ENCODE measurements around the gene ALPI.
"Not testable (repeated sequence)": the region's sequence is repeated elsewhere in the genome, so short reads cannot be mapped to it uniquely, and the experiment has no call there.

Gene ALPI

GRCh38 chr2:232455426-232456255 lies at the start of gene ALPI:
Gene ALPI (plus strand): TSS chr2:232456153. CDS start chr2:232456200, 47 bp downstream.
- H3K9me3 ChIP-seq (ENCODE audit: low read length): no peaks in the 10 kb centered on the region
- H3K4me3 ChIP-seq (ENCODE audit: low read length): no peak within 1 kb of the TSS
- peaks cover 12% of the 10 kb centered on the region for H3K27me3 ChIP-seq (ENCODE audit: insufficient read depth, low read length)
- H3K36me3 ChIP-seq (ENCODE audit: insufficient read depth, low read length): no peaks in the 10 kb centered on the region
- H2AFZ ChIP-seq (ENCODE audit: low read depth, low read length): no peak within 1 kb of the TSS
- H3K4me1 ChIP-seq (ENCODE audit: insufficient read depth, low read length): no peaks in the 10 kb centered on the region

GRCh38 chr2:232406556-232407310 lies 49.2 kb upstream of the ALPI start, which contains the start of gene ALPG:
Gene ALPG (plus strand): TSS chr2:232406844. CDS start chr2:232406895, 51 bp downstream.
- no peaks in the 10 kb centered on the region for H3K36me3 ChIP-seq (ENCODE audit: insufficient read depth, low read length)
- H3K9me3 ChIP-seq (ENCODE audit: low read length): no peaks in the 10 kb centered on the region
- no peaks in the 10 kb centered on the region for H3K4me1 ChIP-seq (ENCODE audit: insufficient read depth, low read length)
- no peak within 1 kb of the TSS for H2AFZ ChIP-seq (ENCODE audit: low read depth, low read length)
- no peak within 1 kb of the TSS for H3K4me3 ChIP-seq (ENCODE audit: low read length)
- no peaks in the 10 kb centered on the region for H3K27me3 ChIP-seq (ENCODE audit: insufficient read depth, low read length)

GRCh38 chr2:232407428-232408150 lies 48.4 kb upstream of the ALPI start:
- H3K27me3 ChIP-seq (ENCODE audit: insufficient read depth, low read length); H3K4me3 ChIP-seq (ENCODE audit: low read length); H3K36me3 ChIP-seq (ENCODE audit: insufficient read depth, low read length); H3K9me3 ChIP-seq (ENCODE audit: low read length); H2AFZ ChIP-seq (ENCODE audit: low read depth, low read length); H3K4me1 ChIP-seq (ENCODE audit: insufficient read depth, low read length): not testable (repeated sequence)

- H3K4me3 ChIP-seq (ENCODE audit: low read length); H3K4me1 ChIP-seq (ENCODE audit: insufficient read depth, low read length); H3K27me3 ChIP-seq (ENCODE audit: insufficient read depth, low read length); H3K9me3 ChIP-seq (ENCODE audit: low read length); H2AFZ ChIP-seq (ENCODE audit: low read depth, low read length); H3K36me3 ChIP-seq (ENCODE audit: insufficient read depth, low read length): not testable (repeated sequence)
Measured at GRCh38 chr2:232408269-232408668, 47.7 kb upstream of the ALPI start.

GRCh38 chr2:232409617-232410016 lies 46.3 kb upstream of the ALPI start:
- H3K9me3 ChIP-seq (ENCODE audit: low read length); H3K4me3 ChIP-seq (ENCODE audit: low read length); H2AFZ ChIP-seq (ENCODE audit: low read depth, low read length); H3K4me1 ChIP-seq (ENCODE audit: insufficient read depth, low read length); H3K36me3 ChIP-seq (ENCODE audit: insufficient read depth, low read length): not testable (repeated sequence)
- H3K27me3 ChIP-seq (ENCODE audit: insufficient read depth, low read length): peaks cover 10% of the 10 kb centered on the region

- H3K36me3 ChIP-seq (ENCODE audit: insufficient read depth, low read length): no peaks in the 10 kb centered on the region
Measured at GRCh38 chr2:232410238-232410900, 45.6 kb upstream of the ALPI start.

GRCh38 chr2:232411901-232412629 lies 43.9 kb upstream of the ALPI start:
- Histone ChIP-seq H2AFZ (ENCODE audit: low read depth, low read length) (no peak overlapping the region), H3K27me3 (ENCODE audit: insufficient read depth, low read length) (peaks cover 34% of the 10 kb centered on the region), H3K4me1 (ENCODE audit: insufficient read depth, low read length) (no peaks in the 10 kb centered on the region), H3K4me3 (ENCODE audit: low read length) (no peak overlapping the region), H3K36me3 (ENCODE audit: insufficient read depth, low read length) (no peaks in the 10 kb centered on the region), H3K9me3 (ENCODE audit: low read length) (no peaks in the 10 kb centered on the region)

More at GRCh38 chr2:232410238-232410900, 45.6 kb upstream of the ALPI start:
- H3K4me3 ChIP-seq (ENCODE audit: low read length): no peak overlapping the region
- no peaks in the 10 kb centered on the region for H3K9me3 ChIP-seq (ENCODE audit: low read length)
- H2AFZ ChIP-seq (ENCODE audit: low read depth, low read length): no peak overlapping the region
- H3K27me3 ChIP-seq (ENCODE audit: insufficient read depth, low read length): peaks cover 17% of the 10 kb centered on the region
- H3K4me1 ChIP-seq (ENCODE audit: insufficient read depth, low read length): no peaks in the 10 kb centered on the region

GRCh38 chr2:232412986-232413385 lies 43.0 kb upstream of the ALPI start:
- peaks cover 43% of the 10 kb centered on the region for H3K27me3 ChIP-seq (ENCODE audit: insufficient read depth, low read length)
- no peaks in the 10 kb centered on the region for H3K4me1 ChIP-seq (ENCODE audit: insufficient read depth, low read length)
- H3K4me3 ChIP-seq (ENCODE audit: low read length): no peak overlapping the region

GRCh38 chr2:232415138-232415690 lies 40.7 kb upstream of the ALPI start:
- no peaks in the 10 kb centered on the region for H3K9me3 ChIP-seq (ENCODE audit: low read length)
- peaks cover 8% of the 10 kb centered on the region for H3K4me1 ChIP-seq (ENCODE audit: insufficient read depth, low read length)
- H3K4me3 ChIP-seq (ENCODE audit: low read length): no peak overlapping the region
- H2AFZ ChIP-seq (ENCODE audit: low read depth, low read length): no peak overlapping the region
- peaks cover 65% of the 10 kb centered on the region for H3K27me3 ChIP-seq (ENCODE audit: insufficient read depth, low read length)
- no peaks in the 10 kb centered on the region for H3K36me3 ChIP-seq (ENCODE audit: insufficient read depth, low read length)

More at GRCh38 chr2:232412986-232413385, 43.0 kb upstream of the ALPI start:
- H3K36me3 ChIP-seq (ENCODE audit: insufficient read depth, low read length): no peaks in the 10 kb centered on the region
- no peak overlapping the region for H2AFZ ChIP-seq (ENCODE audit: low read depth, low read length)
- H3K9me3 ChIP-seq (ENCODE audit: low read length): no peaks in the 10 kb centered on the region

GRCh38 chr2:232415736-232416520 lies 40.0 kb upstream of the ALPI start:
- Histone ChIP-seq H3K4me3 (ENCODE audit: low read length) (no peak overlapping the region), H3K4me1 (ENCODE audit: insufficient read depth, low read length) (peaks cover 10% of the 10 kb centered on the region), H3K9me3 (ENCODE audit: low read length) (no peaks in the 10 kb centered on the region), H2AFZ (ENCODE audit: low read depth, low read length) (no peak overlapping the region), H3K36me3 (ENCODE audit: insufficient read depth, low read length) (no peaks in the 10 kb centered on the region), H3K27me3 (ENCODE audit: insufficient read depth, low read length) (peaks cover 73% of the 10 kb centered on the region)
